Heart right ventricle (tissue), 16 donors: ENCODE results near the gene TRERF1. TPM values are rescaled to one million over a fixed set of nuclear protein-coding genes. Genes with fewer than 3 reads are reported as not detected.
"Not testable (repeated sequence)": the region's sequence is repeated elsewhere in the genome, so short reads cannot be mapped to it uniquely, and the experiment has no call there.

Experiments used
- ATAC-seq, 8 donors: fragments of 200-7000 bp; cut with Tn5 transposase; one replicate each; pipeline ENCODE4 v1.9.1; 2020; ENCODE audit warnings: mild to moderate bottlenecking in 8 of 8, moderate library complexity in 8 of 8, moderate number of reproducible peaks in 1 of 8
- DNase-seq, 2 donors: peaks; one replicate each; pipeline ENCODE4 v3.0.0-alpha.2; 2020
- H3K27ac ChIP-seq, 10 donors: fragments of 200-600 bp; sonication (generic) in 2 of 10; one replicate each; pipeline versions ENCODE4 v1.5.0 to v1.8.0; 2020 to 2022; ENCODE audit warnings: mild to moderate bottlenecking in 3 of 10
- H3K27me3 ChIP-seq, 7 donors: fragments of 200-600 bp; one replicate each; pipeline ENCODE4 v1.8.0; 2021 to 2022; ENCODE audit warnings: mild to moderate bottlenecking in 2 of 7
- H3K36me3 ChIP-seq, 9 donors: fragments of 200-600 bp; sonication (generic) in 1 of 9; one replicate each; pipeline versions ENCODE4 v1.5.0 to v1.8.0; 2020 to 2022; ENCODE audit warnings: mild to moderate bottlenecking in 2 of 9
- H3K4me1 ChIP-seq, 9 donors: fragments of 200-600 bp; sonication (generic) in 1 of 9; one replicate each; pipeline versions ENCODE4 v1.5.0 to v1.8.0; 2020 to 2022; ENCODE audit warnings: mild to moderate bottlenecking in 4 of 9
- H3K4me3 ChIP-seq, 10 donors: fragments of 200-600 bp; sonication (generic) in 2 of 10; one replicate each; pipeline versions ENCODE4 v1.5.0 to v1.8.0; 2020 to 2022; ENCODE audit warnings: mild to moderate bottlenecking in 7 of 10, moderate library complexity in 2 of 10
- H3K9me3 ChIP-seq, 11 donors: fragments of 200-600 bp in 10 of 11; sonication (generic) in 2 of 11; one replicate each; pipeline versions ENCODE4 v1.5.0 to v1.8.0; 2013 to 2022; ENCODE audit warnings: mild to moderate bottlenecking in 2 of 11, control low read depth in 1 of 11, moderate library complexity in 1 of 11
- WGBS, 2 donors: extraction: QIAGEN DNeasy Blood & Tissue Kit; methylation state at CpG; one replicate each; pipeline ENCODE4 v1.1.7; 2013; ENCODE audit warnings: inconsistent platforms in 1 of 2; 5-methylcytosine and 5-hydroxymethylcytosine counted together
- intact Hi-C, 10 donors: fragments of 100-400 bp; cut with DNase I; formaldehyde crosslinking; loops; one replicate each; pipeline versions ENCODE4 v1.11.1 to v1.14.2; 2022
- polyA plus RNA-seq, 2 donors: library from polyadenylated mRNA; stranded (reverse); fragments of 200-250 nt; gene quantifications; one replicate each; pipeline ENCODE4 v1.2.3, GENCODE V29; 2013
- total RNA-seq, 10 donors: library from RNA; stranded (reverse); fragmentation: NEBNext Ultra II Directional in 3 of 10; extraction: Animal tissue kit (Norgen Biotek cat#: 25700) in 3 of 10; gene quantifications; one replicate each; pipeline versions ENCODE4 v1.2.1 to v1.2.4, GENCODE V29; 2021 to 2023
- TF ChIP-seq, protein P1 (sequence below), 9 donors: fragments of 200-600 bp; sonication (generic) in 2 of 9; IDR thresholded peaks; one replicate each; pipeline versions ENCODE4 v1.5.0 to v1.8.0; 2021 to 2022; ENCODE audit warnings: antibody characterized with exemption in 9 of 9, mild to moderate bottlenecking in 5 of 9, moderate library complexity in 1 of 9
- donor health status: Arrhythmogenic right ventricular cardiomyopathy.
- donor health status: ischemic (EF 13 %, LVEDD 7.1; RV severe dilation, severe dysfunction).
- donor health status: healthy with polysubstance abuse.
- donor health status: DM: no; HTN: yes; CAD: no.
- donor health status: DM: no; HTN: no; CAD: no.
- donor health status: ischemic (EF 25% LVEDD 6.9; RV normal size, moderate dysfunction).
- donor health status: ischemic (EF 25% LVEDD 5.7; RV mildly dilated, moderate dysfunction).
- donor health status: healthy.
- donor health status: DM: yes; HTN: yes; CAD: no.
- donor health status: Ischemic cardiomyopathy.
- donor health status: ischemic (EF 35%, LVEDD 5.7; RV mildly dilated, moderate dysfunction).
- donor health status: nonischemic (EF 11% LVEDD 7.7; RV severe dilation, severe dysfunction).
- donor health status: DM: yes; HTN: yes; CAD: no.
- donor health status: PGD.
- donor health status: ischemic (EF 29% LVEDD 5.4; RV normal size, mild dysfunction).
- donor health status: nonischemic (EF 23%, LVEDD 6.1; RV moderate dilation, normal function).

TRERF1 gene
- total and polyA plus RNA-seq, 12 donors = 0.75 to 2.8 (median 1.6) TPM

DNA sequence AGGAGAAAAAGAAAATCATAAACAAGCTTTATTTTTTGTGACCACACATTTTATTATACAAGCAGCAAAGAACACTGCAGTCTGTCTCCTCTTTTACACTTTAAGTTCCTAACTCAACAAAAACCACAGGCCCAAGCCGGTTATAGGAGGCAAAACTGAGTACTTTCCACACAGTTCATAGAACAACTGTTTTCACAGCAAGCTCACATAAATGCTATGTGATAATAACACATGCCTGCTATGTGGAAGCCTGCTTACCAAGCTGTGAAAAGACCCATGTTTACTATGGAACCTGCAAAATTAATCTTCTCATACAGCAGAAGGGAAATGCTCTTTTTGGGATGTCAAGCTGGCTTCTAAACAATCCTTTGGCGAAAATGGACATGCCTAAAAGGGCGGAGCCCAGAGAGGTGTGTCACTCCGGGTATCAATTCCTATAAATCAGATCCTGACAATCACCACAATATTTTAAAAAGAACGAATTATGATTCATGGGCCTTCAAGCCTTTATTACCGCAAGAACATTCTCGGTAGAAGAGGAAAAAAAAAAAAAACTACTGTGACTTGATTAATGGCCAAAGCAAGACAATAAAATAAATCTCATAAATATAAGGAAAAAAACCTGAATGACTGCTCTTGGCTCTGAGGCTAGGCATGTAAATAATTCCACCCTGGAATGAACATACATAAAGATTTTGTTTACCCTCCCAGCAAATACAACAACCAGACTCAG lies 2.6 kb downstream of the TRERF1 start:
- peak overlapping the region in 4 of 10 donors; percentile 1 to 94 (median 84) for H3K27ac ChIP-seq
- TF ChIP-seq, protein P1, sequence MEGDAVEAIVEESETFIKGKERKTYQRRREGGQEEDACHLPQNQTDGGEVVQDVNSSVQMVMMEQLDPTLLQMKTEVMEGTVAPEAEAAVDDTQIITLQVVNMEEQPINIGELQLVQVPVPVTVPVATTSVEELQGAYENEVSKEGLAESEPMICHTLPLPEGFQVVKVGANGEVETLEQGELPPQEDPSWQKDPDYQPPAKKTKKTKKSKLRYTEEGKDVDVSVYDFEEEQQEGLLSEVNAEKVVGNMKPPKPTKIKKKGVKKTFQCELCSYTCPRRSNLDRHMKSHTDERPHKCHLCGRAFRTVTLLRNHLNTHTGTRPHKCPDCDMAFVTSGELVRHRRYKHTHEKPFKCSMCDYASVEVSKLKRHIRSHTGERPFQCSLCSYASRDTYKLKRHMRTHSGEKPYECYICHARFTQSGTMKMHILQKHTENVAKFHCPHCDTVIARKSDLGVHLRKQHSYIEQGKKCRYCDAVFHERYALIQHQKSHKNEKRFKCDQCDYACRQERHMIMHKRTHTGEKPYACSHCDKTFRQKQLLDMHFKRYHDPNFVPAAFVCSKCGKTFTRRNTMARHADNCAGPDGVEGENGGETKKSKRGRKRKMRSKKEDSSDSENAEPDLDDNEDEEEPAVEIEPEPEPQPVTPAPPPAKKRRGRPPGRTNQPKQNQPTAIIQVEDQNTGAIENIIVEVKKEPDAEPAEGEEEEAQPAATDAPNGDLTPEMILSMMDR (IDR thresholded peaks at IDR 0.05) = no peak
- H3K9me3 ChIP-seq = no peaks in the 10 kb centered on the region
- H3K4me3 ChIP-seq = peak overlapping the region in 4 of 10 donors; percentile 1 to 90 (median 77)
- intact Hi-C loops = no loop called here
- ATAC-seq (no peak), DNase-seq (no peak)
- H3K36me3 ChIP-seq = no peaks in the 10 kb centered on the region
- peaks cover 0 to 46% (median 24%) of the 10 kb centered on the region in 9 donors for H3K4me1 ChIP-seq
- no peaks in the 10 kb centered on the region for H3K27me3 ChIP-seq
- WGBS, 2 donors = 52 to 61% methylated on average over 7 of the region's 7 CpGs

DNA sequence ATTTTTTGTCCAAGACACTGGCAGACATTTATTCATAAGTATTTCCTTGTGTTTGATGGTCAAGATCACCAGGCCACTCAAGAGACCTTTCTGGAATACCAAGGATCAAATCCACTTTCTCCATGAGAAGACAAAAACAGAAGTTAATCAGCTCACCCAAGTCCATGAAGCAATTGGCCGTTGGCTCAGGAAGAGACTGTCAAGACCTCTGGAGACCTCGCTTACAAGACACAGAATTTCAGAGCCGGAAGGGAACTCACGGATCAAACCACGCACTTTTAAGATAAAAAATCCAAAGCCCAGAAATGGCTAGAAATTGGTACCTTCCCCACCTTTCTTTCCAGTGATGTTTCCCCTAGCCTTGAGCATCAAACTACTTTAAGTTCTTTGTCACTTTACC lies 3.3 kb downstream of the TRERF1 start:
- intact Hi-C loops = no loop called here
- WGBS, 2 donors = 58 to 61% methylated on average over 5 of the region's 5 CpGs
- no peak for DNase-seq
- ATAC-seq = no peak
- no peaks in the 10 kb centered on the region for H3K9me3 ChIP-seq
- peaks cover 0 to 45% (median 24%) of the 10 kb centered on the region in 9 donors for H3K4me1 ChIP-seq
- TF ChIP-seq, protein P1 (IDR thresholded peaks at IDR 0.05) = no peak
- H3K27ac ChIP-seq = peak overlapping the region in 4 of 10 donors; percentile 1 to 94 (median 48)
- H3K4me3 ChIP-seq = peak overlapping the region in 2 of 10 donors; percentile 16 to 90
- no peaks in the 10 kb centered on the region for H3K36me3 ChIP-seq
- H3K27me3 ChIP-seq = no peaks in the 10 kb centered on the region

DNA sequence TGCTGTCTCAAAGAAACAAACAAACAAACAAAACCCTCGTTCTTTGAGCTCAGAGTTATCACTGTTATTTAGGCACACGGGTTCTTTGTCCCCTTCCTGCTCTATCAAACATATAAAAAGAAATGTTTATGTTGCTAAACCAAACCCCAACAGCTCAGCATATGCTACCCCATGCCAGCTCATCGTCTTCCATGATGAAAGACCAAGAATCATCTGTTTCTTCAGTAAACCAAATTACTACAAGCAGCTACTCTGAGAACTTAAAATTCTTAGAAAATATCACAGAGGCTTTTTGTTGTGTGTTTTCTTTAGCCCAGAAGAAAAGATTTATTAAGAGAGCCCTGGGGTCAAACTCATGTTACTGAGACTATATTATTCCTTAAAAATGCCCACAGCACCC lies 4.7 kb downstream of the TRERF1 start:
- no peak overlapping the region for H3K27ac ChIP-seq
- TF ChIP-seq, protein P1 (IDR thresholded peaks at IDR 0.05) = no peak
- H3K27me3 ChIP-seq = no peaks in the 10 kb centered on the region
- no peak overlapping the region for H3K4me3 ChIP-seq
- DNase-seq (no peak), ATAC-seq (no peak)
- intact Hi-C loops = no loop called here
- H3K36me3 ChIP-seq = no peaks in the 10 kb centered on the region
- peaks cover 0 to 54% (median 23%) of the 10 kb centered on the region in 9 donors for H3K4me1 ChIP-seq
- 83 to 93% methylated on average over 3 of the region's 3 CpGs for WGBS, 2 donors
- no peaks in the 10 kb centered on the region for H3K9me3 ChIP-seq

DNA sequence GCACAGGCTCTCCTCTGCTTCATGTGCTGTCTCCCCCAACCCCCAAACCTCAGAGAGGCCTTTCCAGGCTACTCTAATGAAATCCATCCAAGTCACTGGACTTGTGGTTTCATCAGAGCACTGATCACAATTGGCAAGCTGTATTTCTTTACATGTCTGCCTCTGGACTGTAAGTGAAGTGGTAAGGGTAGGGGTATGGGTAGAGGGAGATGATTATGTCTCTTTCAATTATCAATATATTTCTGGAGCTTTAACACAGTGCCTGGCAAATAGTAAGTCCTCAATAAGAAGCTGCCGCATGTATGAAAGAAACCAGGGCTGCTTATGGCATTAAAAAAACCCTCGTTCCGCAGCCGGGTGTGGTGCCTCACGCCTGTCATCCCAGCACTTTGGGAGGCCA lies 5.4 kb downstream of the TRERF1 start:
- Histone ChIP-seq H3K27me3 (no peaks in the 10 kb centered on the region), H3K4me1 (peaks cover 0 to 60% (median 29%) of the 10 kb centered on the region in 9 donors), H3K9me3 (no peaks in the 10 kb centered on the region), H3K36me3 (no peaks in the 10 kb centered on the region), H3K27ac (no peak overlapping the region), H3K4me3 (no peak overlapping the region)
- intact Hi-C loops = no loop called here
- TF ChIP-seq, protein P1 (IDR thresholded peaks at IDR 0.05) = no peak
- WGBS, 2 donors = 93 to 96% methylated on average over 5 of the region's 5 CpGs
- no peak for ATAC-seq
- DNase-seq = no peak

GRCh38 chr6:42445955-42446354 lies 5.8 kb downstream of the TRERF1 start:
- H3K27me3 ChIP-seq, DNase-seq, H3K9me3 ChIP-seq, ATAC-seq, H3K27ac ChIP-seq, H3K36me3 ChIP-seq, H3K4me3 ChIP-seq, intact Hi-C loops: not testable (repeated sequence)
- 96 to 97% methylated on average over 7 of the region's 7 CpGs for WGBS, 2 donors
- peaks cover 0 to 64% (median 30%) of the 10 kb centered on the region in 9 donors for H3K4me1 ChIP-seq
